GM19324 (cell line): Measurements from ENCODE around the gene KMT2B.

Experiments
- ATAC-seq: cut with Tn5 transposase; IDR thresholded peaks from one replicate; pipeline ENCODE4 v1.9.1; 2021; ENCODE audit warnings: mild to moderate bottlenecking, moderate library complexity; ENCODE audit not compliant: unreplicated experiment, low FRiP score

The KMT2B gene

GRCh38 chr19:35727053-35727955 is 9.5 kb downstream of the KMT2B start:
- no peak for ATAC-seq

GRCh38 chr19:35727956-35728706 is 10.3 kb downstream of the KMT2B start:
- no peak for ATAC-seq

- ATAC-seq: no peak
These were observed 11.2 kb downstream of the KMT2B start for GRCh38 chr19:35729021-35729420.

- no peak for ATAC-seq
These were observed 12.0 kb downstream of the KMT2B start for GRCh38 chr19:35729763-35730162.

GRCh38 chr19:35730326-35730725 is 12.5 kb downstream of the KMT2B start:
- no peak for ATAC-seq

- no peak for ATAC-seq
These were observed 13.6 kb downstream of the KMT2B start for GRCh38 chr19:35731353-35731752.

GRCh38 chr19:35731779-35732405 is 14.1 kb downstream of the KMT2B start:
- no peak for ATAC-seq

- no peak for ATAC-seq
These were observed 14.9 kb downstream of the KMT2B start for GRCh38 chr19:35732540-35733179.

GRCh38 chr19:35733180-35734125 is 15.7 kb downstream of the KMT2B start:
- ATAC-seq: no peak

GRCh38 chr19:35734273-35734672 is 16.5 kb downstream of the KMT2B start:
- ATAC-seq: no peak

- ATAC-seq: no peak
These were observed 17.1 kb downstream of the KMT2B start for GRCh38 chr19:35734889-35735288.

GRCh38 chr19:35736913-35737886 is 19.4 kb downstream of the KMT2B start:
- no peak for ATAC-seq

- no peak for ATAC-seq
These were observed 20.5 kb downstream of the KMT2B start for GRCh38 chr19:35738021-35738886.

- ATAC-seq: no peak
These were observed 21.1 kb downstream of the KMT2B start for GRCh38 chr19:35738887-35739229.

- no peak for ATAC-seq
These were observed 21.7 kb downstream of the KMT2B start for GRCh38 chr19:35739275-35740107.

- no peak for ATAC-seq
These were observed 22.3 kb downstream of the KMT2B start for GRCh38 chr19:35740108-35740422.
